Fibroblast of lung (primary cell): ENCODE measurements around the gene NDUFV1. TPM values are rescaled to one million over a fixed set of nuclear protein-coding genes. Genes with fewer than 3 reads are reported as not detected.
A peak's percentile ranks its signal among the peaks of the same experiment; 100 is the strongest.

Experiments used
- DNase-seq, 2 donors: peaks; one replicate each; pipeline versions ENCODE4 v3.0.0 to v3.0.0-alpha.2; 2010; ENCODE audit warnings: low read depth in 2 of 2
- H2AFZ ChIP-seq: 2 replicates; pipeline ENCODE4 v1.5.1; 2012; ENCODE audit warnings: low read length, control low read depth, inconsistent platforms
- H3K27ac ChIP-seq: 2 replicates; pipeline ENCODE4 v1.5.1; 2011; ENCODE audit warnings: low read length, control low read depth; ENCODE audit not compliant: insufficient read depth
- H3K27me3 ChIP-seq: 2 replicates; pipeline ENCODE4 v1.5.1; 2011; ENCODE audit warnings: mild to moderate bottlenecking, low read length; ENCODE audit not compliant: control insufficient read depth, insufficient read depth
- H3K36me3 ChIP-seq: 2 replicates; pipeline ENCODE4 v1.5.1; 2011; ENCODE audit warnings: low read length; ENCODE audit not compliant: control insufficient read depth, insufficient read depth
- H3K4me1 ChIP-seq: 2 replicates; pipeline ENCODE4 v1.5.1; 2011; ENCODE audit warnings: low read length; ENCODE audit not compliant: control insufficient read depth, insufficient read depth; ENCODE audit errors: extremely low read depth
- H3K4me2 ChIP-seq: 2 replicates; pipeline ENCODE4 v1.5.1; 2011; ENCODE audit warnings: low read length, control low read depth; ENCODE audit not compliant: insufficient read depth; ENCODE audit errors: extremely low read depth
- H3K4me3 ChIP-seq, 4 experiments: fragments of 200-600 bp in 1 of 4; sonication (generic) in 1 of 4; replicated peaks in 1 of 4; 2 replicates each; pipeline ENCODE4 v1.5.1; 2011 to 2016; ENCODE audit warnings: low read length in 4 of 4, low read depth in 3 of 4, mild to moderate bottlenecking in 3 of 4, control low read depth in 2 of 4, inconsistent platforms in 1 of 4, mixed read lengths in 1 of 4; ENCODE audit not compliant: insufficient read depth in 1 of 4; ENCODE audit errors: control extremely low read depth in 1 of 4
- H3K79me2 ChIP-seq: 2 replicates; pipeline ENCODE4 v1.5.1; 2012; ENCODE audit warnings: mild to moderate bottlenecking, low read length, inconsistent platforms; ENCODE audit not compliant: control insufficient read depth, insufficient read depth
- H3K9ac ChIP-seq: 2 replicates; pipeline ENCODE4 v1.5.1; 2011; ENCODE audit warnings: mild to moderate bottlenecking, low read length, control low read depth; ENCODE audit not compliant: insufficient read depth
- H3K9me3 ChIP-seq: 2 replicates; pipeline ENCODE4 v1.5.1; 2012; ENCODE audit warnings: low read depth, low read length; ENCODE audit not compliant: control insufficient read depth, insufficient read depth
- H4K20me1 ChIP-seq: 2 replicates; pipeline ENCODE4 v1.5.1; 2011; ENCODE audit warnings: low read length; ENCODE audit not compliant: control insufficient read depth, insufficient read depth; ENCODE audit errors: extremely low read depth
- EZH2 ChIP-seq: IDR thresholded peaks from 2 replicates; pipeline ENCODE4 v1.5.1; 2012; ENCODE audit warnings: low read length, control low read depth, mild to moderate bottlenecking; ENCODE audit errors: missing control alignments
- polyA plus RNA-seq, 2 donors: library from polyadenylated mRNA; depleted of rRNA in 1 of 2; stranded (reverse) in 1 of 2; unstranded in 1 of 2; fragments of >200 nt; gene quantifications; 2 replicates each; pipeline ENCODE4 v1.2.1, GENCODE V29; 2011 to 2012; ENCODE audit warnings: missing spikeins in 1 of 2
- total RNA-seq: library from RNA; depleted of rRNA; stranded (reverse); fragments of >200 nt; gene quantifications from 2 replicates; pipeline ENCODE4 v1.2.1, GENCODE V29; 2014
- TF ChIP-seq, protein P1 (sequence below), 2 donors: IDR thresholded peaks in 1 of 2; conservative IDR thresholded peaks in 1 of 2; 1 replicate in 1 of 2; 2 replicates in 1 of 2; pipeline ENCODE4 v1.5.1; 2011 to 2012; ENCODE audit warnings: low read length in 2 of 2, control low read depth in 1 of 2, inconsistent platforms in 1 of 2, low read depth in 1 of 2, mild to moderate bottlenecking in 1 of 2

The NDUFV1 gene
- total and polyA plus RNA-seq, 2 donors (not counting 1 experiment from before 2014, with no cell fraction given) = 64.9 to 171 TPM

DNA sequence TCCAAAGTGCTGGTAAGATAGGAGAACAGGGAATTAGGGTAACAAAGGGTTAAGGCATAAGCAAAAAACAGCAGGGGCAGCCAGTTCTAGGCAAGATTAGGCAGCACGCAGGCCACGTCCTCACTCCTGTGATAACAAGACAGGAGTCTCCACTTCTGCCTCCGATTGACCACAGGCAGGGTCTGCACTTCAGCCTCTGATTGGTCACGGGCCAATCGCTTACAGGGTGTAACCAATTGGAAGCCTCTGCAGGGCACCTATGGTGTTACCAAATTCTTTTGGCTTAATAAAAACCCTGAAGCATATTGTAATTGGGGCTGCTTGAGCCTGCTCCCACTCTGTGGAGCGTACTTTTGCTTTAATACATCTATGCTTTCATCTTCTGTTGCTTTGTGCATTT is 35.3 kb upstream of the NDUFV1 start:
- H3K9ac ChIP-seq = no peak overlapping the region
- H3K36me3 ChIP-seq = no peaks in the 10 kb centered on the region
- H4K20me1 ChIP-seq = no peaks in the 10 kb centered on the region
- H2AFZ ChIP-seq = no peak overlapping the region
- no peak overlapping the region for H3K4me2 ChIP-seq
- TF ChIP-seq, protein P1, sequence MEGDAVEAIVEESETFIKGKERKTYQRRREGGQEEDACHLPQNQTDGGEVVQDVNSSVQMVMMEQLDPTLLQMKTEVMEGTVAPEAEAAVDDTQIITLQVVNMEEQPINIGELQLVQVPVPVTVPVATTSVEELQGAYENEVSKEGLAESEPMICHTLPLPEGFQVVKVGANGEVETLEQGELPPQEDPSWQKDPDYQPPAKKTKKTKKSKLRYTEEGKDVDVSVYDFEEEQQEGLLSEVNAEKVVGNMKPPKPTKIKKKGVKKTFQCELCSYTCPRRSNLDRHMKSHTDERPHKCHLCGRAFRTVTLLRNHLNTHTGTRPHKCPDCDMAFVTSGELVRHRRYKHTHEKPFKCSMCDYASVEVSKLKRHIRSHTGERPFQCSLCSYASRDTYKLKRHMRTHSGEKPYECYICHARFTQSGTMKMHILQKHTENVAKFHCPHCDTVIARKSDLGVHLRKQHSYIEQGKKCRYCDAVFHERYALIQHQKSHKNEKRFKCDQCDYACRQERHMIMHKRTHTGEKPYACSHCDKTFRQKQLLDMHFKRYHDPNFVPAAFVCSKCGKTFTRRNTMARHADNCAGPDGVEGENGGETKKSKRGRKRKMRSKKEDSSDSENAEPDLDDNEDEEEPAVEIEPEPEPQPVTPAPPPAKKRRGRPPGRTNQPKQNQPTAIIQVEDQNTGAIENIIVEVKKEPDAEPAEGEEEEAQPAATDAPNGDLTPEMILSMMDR (conservative IDR thresholded peaks at IDR 0.05 in 1 of 2, IDR thresholded peaks at IDR 0.05 in 1 of 2; ENCODE audit: low read depth in 1 of 2, low read length in 2 of 2) = no peak
- TF ChIP-seq EZH2 = no peak
- DNase-seq = no peak
- H3K4me3 ChIP-seq = no peak overlapping the region
- no peaks in the 10 kb centered on the region for H3K9me3 ChIP-seq
- no peaks in the 10 kb centered on the region for H3K27me3 ChIP-seq
- no peak overlapping the region for H3K27ac ChIP-seq
- no peaks in the 10 kb centered on the region for H3K79me2 ChIP-seq
- no peaks in the 10 kb centered on the region for H3K4me1 ChIP-seq

DNA sequence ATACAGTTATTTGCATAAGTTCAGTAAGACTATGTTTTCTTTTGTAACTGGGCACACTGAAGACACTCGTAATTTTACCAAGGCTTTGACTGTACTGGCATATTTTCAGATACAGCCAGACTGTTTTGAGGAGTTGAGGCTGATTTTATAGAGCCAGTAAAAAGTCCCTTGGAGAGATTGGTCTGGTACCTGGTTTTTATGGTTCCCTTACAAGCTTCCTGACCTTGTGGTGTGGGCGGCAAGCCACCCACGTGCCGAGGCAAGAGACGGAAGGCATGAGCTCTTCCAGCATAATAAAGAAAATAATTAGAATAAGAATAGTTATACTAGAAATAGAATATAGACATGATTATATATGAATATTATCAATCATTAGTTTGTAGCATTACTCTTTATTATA is 34.4 kb upstream of the NDUFV1 start:
- Histone ChIP-seq H4K20me1 (no peaks in the 10 kb centered on the region), H3K27me3 (peaks cover 3% of the 10 kb centered on the region), H3K9ac (no peak overlapping the region), H3K4me2 (no peak overlapping the region), H3K4me3 (no peak overlapping the region), H3K79me2 (no peaks in the 10 kb centered on the region), H3K27ac (no peak overlapping the region), H3K36me3 (no peaks in the 10 kb centered on the region), H2AFZ (no peak overlapping the region), H3K4me1 (no peaks in the 10 kb centered on the region), H3K9me3 (no peaks in the 10 kb centered on the region)
- no peak for DNase-seq
- no peak for TF ChIP-seq EZH2

DNA sequence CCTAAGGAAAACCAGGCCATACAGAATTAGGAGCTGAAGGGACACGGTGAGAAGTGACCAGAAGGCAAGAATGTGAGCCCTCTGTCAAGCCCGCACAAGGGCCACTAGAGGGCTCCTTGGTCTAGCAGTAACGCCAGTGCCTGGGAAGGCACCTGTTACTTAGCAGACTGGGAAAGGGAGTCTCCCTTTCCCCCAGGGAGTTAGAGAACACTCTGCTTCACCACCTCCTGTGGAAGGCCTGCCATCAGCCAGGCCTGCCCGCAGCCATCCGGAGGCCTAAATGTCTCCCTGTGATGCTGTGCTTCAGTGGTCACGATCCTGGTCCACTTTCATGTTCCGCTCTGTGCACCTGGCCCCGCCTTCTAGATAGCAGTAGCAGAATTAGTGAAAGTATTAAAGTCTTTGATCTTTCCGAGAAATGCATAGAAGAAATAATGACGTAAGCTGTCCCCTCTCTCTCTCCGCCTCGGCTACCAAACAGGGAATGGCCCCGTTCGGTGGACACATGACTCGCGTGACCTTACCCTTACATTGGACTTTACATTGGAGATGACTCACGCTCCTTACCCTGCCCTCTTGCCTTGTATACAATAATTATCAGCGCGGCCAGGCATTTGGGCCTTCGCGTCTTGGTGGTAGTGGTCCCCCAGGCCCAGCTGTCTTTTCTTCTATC is 33.9 kb upstream of the NDUFV1 start:
- Histone ChIP-seq H2AFZ (no peak overlapping the region), H3K9me3 (no peaks in the 10 kb centered on the region), H3K4me2 (no peak overlapping the region), H3K4me1 (no peaks in the 10 kb centered on the region), H3K27ac (no peak overlapping the region), H3K27me3 (peaks cover 3% of the 10 kb centered on the region), H3K9ac (no peak overlapping the region), H4K20me1 (no peaks in the 10 kb centered on the region), H3K79me2 (no peaks in the 10 kb centered on the region), H3K36me3 (no peaks in the 10 kb centered on the region), H3K4me3 (no peak overlapping the region)
- peak; percentile 32 to 59 for DNase-seq
- TF ChIP-seq EZH2 = no peak
- TF ChIP-seq, protein P1 (conservative IDR thresholded peaks at IDR 0.05 in 1 of 2, IDR thresholded peaks at IDR 0.05 in 1 of 2; ENCODE audit: low read depth in 1 of 2, low read length in 2 of 2) = peak; percentile 65 to 71
